Neural crest cell (in vitro differentiated cells): ENCODE measurements around the gene CHRNA4. TPM values are rescaled to one million over a fixed set of nuclear protein-coding genes. Genes with fewer than 3 reads are reported as not detected.

Experiments
- DNase-seq: peaks from one replicate; pipeline ENCODE4 v3.0.0; 2021; ENCODE audit warnings: low read depth, mixed read lengths, low spot score
- H3K27ac Mint-ChIP-seq: one replicate; pipeline ENCODE4 v1.8.0; 2021; ENCODE audit warnings: mild to moderate bottlenecking, mixed read lengths; ENCODE audit not compliant: unreplicated experiment
- H3K27me3 Mint-ChIP-seq: 2 replicates; pipeline ENCODE4 v1.8.0; 2021; ENCODE audit warnings: low read depth, mild to moderate bottlenecking, mixed read lengths
- H3K36me3 Mint-ChIP-seq: 2 replicates; pipeline ENCODE4 v1.8.0; 2021; ENCODE audit warnings: low read depth, mild to moderate bottlenecking, mixed read lengths
- H3K4me1 Mint-ChIP-seq: 2 replicates; pipeline ENCODE4 v1.8.0; 2021; ENCODE audit warnings: mixed read lengths
- H3K4me3 Mint-ChIP-seq: one replicate; pipeline ENCODE4 v1.8.0; 2021; ENCODE audit warnings: mild to moderate bottlenecking, mixed read lengths
- H3K9me3 Mint-ChIP-seq: 2 replicates; pipeline ENCODE4 v1.8.0; 2021; ENCODE audit warnings: mixed read lengths
- total RNA-seq: library from RNA; stranded (reverse); gene quantifications from 2 replicates; pipeline ENCODE4 v1.2.1, GENCODE V29; 2021
- TF ChIP-seq, protein P1 (sequence below): fragments of 200-600 bp; sonication (generic); conservative IDR thresholded peaks from 2 replicates; pipeline ENCODE4 v1.5.0; 2021; ENCODE audit warnings: antibody characterized with exemption, mild to moderate bottlenecking

Gene CHRNA4
- total RNA-seq, 1 donor from 2014 or later, result 5.4 TPM

- H3K4me1 Mint-ChIP-seq, result peaks cover 31% of the 10 kb centered on the region
- peaks cover 4% of the 10 kb centered on the region for H3K27me3 Mint-ChIP-seq
- H3K36me3 Mint-ChIP-seq, result no peaks in the 10 kb centered on the region
- TF ChIP-seq, protein P1, sequence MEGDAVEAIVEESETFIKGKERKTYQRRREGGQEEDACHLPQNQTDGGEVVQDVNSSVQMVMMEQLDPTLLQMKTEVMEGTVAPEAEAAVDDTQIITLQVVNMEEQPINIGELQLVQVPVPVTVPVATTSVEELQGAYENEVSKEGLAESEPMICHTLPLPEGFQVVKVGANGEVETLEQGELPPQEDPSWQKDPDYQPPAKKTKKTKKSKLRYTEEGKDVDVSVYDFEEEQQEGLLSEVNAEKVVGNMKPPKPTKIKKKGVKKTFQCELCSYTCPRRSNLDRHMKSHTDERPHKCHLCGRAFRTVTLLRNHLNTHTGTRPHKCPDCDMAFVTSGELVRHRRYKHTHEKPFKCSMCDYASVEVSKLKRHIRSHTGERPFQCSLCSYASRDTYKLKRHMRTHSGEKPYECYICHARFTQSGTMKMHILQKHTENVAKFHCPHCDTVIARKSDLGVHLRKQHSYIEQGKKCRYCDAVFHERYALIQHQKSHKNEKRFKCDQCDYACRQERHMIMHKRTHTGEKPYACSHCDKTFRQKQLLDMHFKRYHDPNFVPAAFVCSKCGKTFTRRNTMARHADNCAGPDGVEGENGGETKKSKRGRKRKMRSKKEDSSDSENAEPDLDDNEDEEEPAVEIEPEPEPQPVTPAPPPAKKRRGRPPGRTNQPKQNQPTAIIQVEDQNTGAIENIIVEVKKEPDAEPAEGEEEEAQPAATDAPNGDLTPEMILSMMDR, result no peak
- H3K4me3 Mint-ChIP-seq, result peak overlapping the region; percentile 77
- H3K27ac Mint-ChIP-seq, result peak overlapping the region; percentile 91
- DNase-seq, result no peak
- no peaks in the 10 kb centered on the region for H3K9me3 Mint-ChIP-seq
Observed at GRCh38 chr20:63377951-63378381, 16.8 kb upstream of the CHRNA4 start.

DNA sequence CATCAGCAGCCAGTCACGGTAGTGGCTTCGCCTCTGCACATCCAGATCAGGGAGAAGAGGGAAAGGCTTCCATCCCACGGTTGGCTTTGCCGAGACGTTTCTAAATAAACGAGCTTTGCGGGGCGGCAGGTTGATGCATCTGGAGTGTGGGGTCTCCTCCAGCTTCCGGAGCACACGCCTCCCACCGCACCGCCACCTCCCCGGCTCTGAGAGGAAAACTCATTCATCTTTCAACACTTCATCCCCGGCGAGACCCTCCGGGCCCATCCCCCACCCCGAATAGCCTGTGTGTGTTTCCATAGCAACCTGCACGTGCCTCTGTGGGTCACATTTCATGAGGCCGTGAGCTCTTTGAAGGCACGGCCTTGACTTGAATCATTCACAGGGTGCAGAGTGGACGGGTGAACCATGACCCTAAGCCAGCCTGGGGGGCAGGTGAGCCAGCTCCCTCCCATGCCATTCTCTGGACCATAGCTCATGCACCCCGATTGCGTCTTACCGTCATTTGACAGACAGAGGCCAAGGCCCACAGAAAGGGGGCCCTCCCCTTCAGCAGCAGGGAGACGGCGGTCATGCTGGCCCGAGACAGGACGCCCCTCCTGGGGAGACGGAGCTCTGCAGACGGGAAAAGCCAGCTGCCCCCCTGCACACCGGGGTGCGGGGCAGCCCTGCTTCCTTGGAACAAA lies 16.2 kb upstream of the CHRNA4 start:
- TF ChIP-seq, protein P1, result no peak
- H3K9me3 Mint-ChIP-seq, result no peaks in the 10 kb centered on the region
- H3K4me3 Mint-ChIP-seq, result peak overlapping the region; percentile 77
- H3K27me3 Mint-ChIP-seq, result peaks cover 4% of the 10 kb centered on the region
- peak; percentile 77 for DNase-seq
- peaks cover 31% of the 10 kb centered on the region for H3K4me1 Mint-ChIP-seq
- H3K27ac Mint-ChIP-seq, result peak overlapping the region; percentile 91
- H3K36me3 Mint-ChIP-seq, result no peaks in the 10 kb centered on the region

- no peak for DNase-seq
- Mint-ChIP-seq H3K4me1 (peaks cover 31% of the 10 kb centered on the region), H3K27ac (no peak overlapping the region), H3K27me3 (peaks cover 4% of the 10 kb centered on the region), H3K9me3 (no peaks in the 10 kb centered on the region), H3K4me3 (no peak overlapping the region), H3K36me3 (no peaks in the 10 kb centered on the region)
- TF ChIP-seq, protein P1, result no peak
Observed at GRCh38 chr20:63376283-63377250, 15.4 kb upstream of the CHRNA4 start.

GRCh38 chr20:63375438-63375837 lies 14.3 kb upstream of the CHRNA4 start:
- DNase-seq, result no peak
- Mint-ChIP-seq H3K27me3 (peaks cover 4% of the 10 kb centered on the region), H3K27ac (no peak overlapping the region), H3K9me3 (no peaks in the 10 kb centered on the region), H3K4me1 (peaks cover 36% of the 10 kb centered on the region), H3K36me3 (no peaks in the 10 kb centered on the region), H3K4me3 (no peak overlapping the region)
- TF ChIP-seq, protein P1, result no peak

GRCh38 chr20:63374504-63374903 lies 13.4 kb upstream of the CHRNA4 start:
- no peaks in the 10 kb centered on the region for H3K9me3 Mint-ChIP-seq
- no peak overlapping the region for H3K27ac Mint-ChIP-seq
- peaks cover 35% of the 10 kb centered on the region for H3K4me1 Mint-ChIP-seq
- H3K36me3 Mint-ChIP-seq, result no peaks in the 10 kb centered on the region
- H3K4me3 Mint-ChIP-seq, result no peak overlapping the region
- TF ChIP-seq, protein P1, result no peak
- peaks cover 4% of the 10 kb centered on the region for H3K27me3 Mint-ChIP-seq
- DNase-seq, result no peak
